Measurements from ENCODE around the gene NEDD4L. TPM values are rescaled to one million over a fixed set of nuclear protein-coding genes. Genes with fewer than 3 reads are reported as not detected.

Gene NEDD4L
- total RNA-seq, 1 donor from 2014 or later, result 162 TPM

- DNase-seq (ENCODE audit: low spot score, unreplicated experiment), result no peak
- Mint-ChIP-seq H3K4me3 (ENCODE audit: low read depth) (no peak overlapping the region), H3K36me3 (ENCODE audit: insufficient read depth) (peaks cover 24% of the 10 kb centered on the region), H3K27me3 (no peaks in the 10 kb centered on the region), H3K9me3 (ENCODE audit: low read depth) (no peaks in the 10 kb centered on the region), H3K27ac (no peak overlapping the region), H3K4me1 (ENCODE audit: low read depth) (peaks cover 17% of the 10 kb centered on the region)
- no peak for TF ChIP-seq CTCF (IDR thresholded peaks at IDR 0.05; ENCODE audit: unreplicated experiment)
Observed at GRCh38 chr18:58360324-58360723, 316.3 kb downstream of the NEDD4L start.

- no peaks in the 10 kb centered on the region for H3K27me3 Mint-ChIP-seq
- no peak for DNase-seq (ENCODE audit: low spot score, unreplicated experiment)
- no peaks in the 10 kb centered on the region for H3K9me3 Mint-ChIP-seq (ENCODE audit: low read depth)
- no peak for TF ChIP-seq CTCF (IDR thresholded peaks at IDR 0.05; ENCODE audit: unreplicated experiment)
- peaks cover 26% of the 10 kb centered on the region for H3K36me3 Mint-ChIP-seq (ENCODE audit: insufficient read depth)
- H3K27ac Mint-ChIP-seq, result no peak overlapping the region
- H3K4me3 Mint-ChIP-seq (ENCODE audit: low read depth), result no peak overlapping the region
- H3K4me1 Mint-ChIP-seq (ENCODE audit: low read depth), result peaks cover 16% of the 10 kb centered on the region
Observed at GRCh38 chr18:58361212-58361611, 317.2 kb downstream of the NEDD4L start.

- H3K27ac Mint-ChIP-seq, result peak overlapping the region; percentile 44
- H3K4me3 Mint-ChIP-seq (ENCODE audit: low read depth), result no peak overlapping the region
- H3K4me1 Mint-ChIP-seq (ENCODE audit: low read depth), result peaks cover 7% of the 10 kb centered on the region
- H3K27me3 Mint-ChIP-seq, result no peaks in the 10 kb centered on the region
- DNase-seq (ENCODE audit: low spot score, unreplicated experiment), result no peak
- H3K9me3 Mint-ChIP-seq (ENCODE audit: low read depth), result no peaks in the 10 kb centered on the region
- no peak for TF ChIP-seq CTCF (IDR thresholded peaks at IDR 0.05; ENCODE audit: unreplicated experiment)
- peaks cover 28% of the 10 kb centered on the region for H3K36me3 Mint-ChIP-seq (ENCODE audit: insufficient read depth)
Observed at GRCh38 chr18:58362027-58362575, 318.1 kb downstream of the NEDD4L start.

- H3K4me1 Mint-ChIP-seq (ENCODE audit: low read depth), result peaks cover 3% of the 10 kb centered on the region
- H3K27me3 Mint-ChIP-seq, result no peaks in the 10 kb centered on the region
- H3K4me3 Mint-ChIP-seq (ENCODE audit: low read depth), result no peak overlapping the region
- H3K27ac Mint-ChIP-seq, result no peak overlapping the region
- H3K36me3 Mint-ChIP-seq (ENCODE audit: insufficient read depth), result peaks cover 24% of the 10 kb centered on the region
- no peak for TF ChIP-seq CTCF (IDR thresholded peaks at IDR 0.05; ENCODE audit: unreplicated experiment)
- DNase-seq (ENCODE audit: low spot score, unreplicated experiment), result no peak
- H3K9me3 Mint-ChIP-seq (ENCODE audit: low read depth), result no peaks in the 10 kb centered on the region
Observed at GRCh38 chr18:58362829-58363271, 318.8 kb downstream of the NEDD4L start.

- TF ChIP-seq CTCF (IDR thresholded peaks at IDR 0.05; ENCODE audit: unreplicated experiment), result no peak
- no peak for DNase-seq (ENCODE audit: low spot score, unreplicated experiment)
- Mint-ChIP-seq H3K27me3 (no peaks in the 10 kb centered on the region), H3K36me3 (ENCODE audit: insufficient read depth) (peaks cover 24% of the 10 kb centered on the region), H3K4me3 (ENCODE audit: low read depth) (no peak overlapping the region), H3K9me3 (ENCODE audit: low read depth) (no peaks in the 10 kb centered on the region), H3K4me1 (ENCODE audit: low read depth) (peaks cover 3% of the 10 kb centered on the region), H3K27ac (no peak overlapping the region)
Observed at GRCh38 chr18:58363767-58364540, 319.9 kb downstream of the NEDD4L start.
